Prostate gland (tissue), 2 donors: ENCODE measurements around the gene CUX1.

Experiments used
- CTCF ChIP-seq, 4 experiments: fragments of 200-600 bp in 2 of 4; fragments of 450-650 bp in 2 of 4; sonication (generic) in 2 of 4; IDR thresholded peaks; 1 replicate in 3 of 4; 2 replicates in 1 of 4; pipeline ENCODE4 v1.5.1; 2016 to 2019; ENCODE audit warnings: antibody characterized with exemption in 4 of 4, mild to moderate bottlenecking in 2 of 4, moderate library complexity in 2 of 4
- POLR2A ChIP-seq: fragments of 450-650 bp; IDR thresholded peaks from one replicate; pipeline ENCODE4 v1.6.1; 2016; ENCODE audit warnings: antibody characterized with exemption, mild to moderate bottlenecking

GRCh38 chr7:102173669-102174068 is 356.2 kb downstream of the CUX1 start:
- TF ChIP-seq CTCF (IDR thresholded peaks at IDR 0.05) = no peak
- TF ChIP-seq POLR2A = no peak
